Stimulated activated naive CD4-positive, alpha-beta T cell treated with Interleukin-2 at 50 U/mL for 16 hours (primary cell): ENCODE measurements around the gene RIT2.
"Not testable (repeated sequence)": the region's sequence is repeated elsewhere in the genome, so short reads cannot be mapped to it uniquely, and the experiment has no call there.

ENCODE experiments used
- DNase-seq: peaks from one replicate; lab custom pipeline; 2025; lab: John Stamatoyannopoulos, UW

Gene RIT2

GRCh38 chr18:42838546-42839145 lies 276.8 kb downstream of the RIT2 start:
- DNase-seq = no peak

- DNase-seq = no peak
Measured at GRCh38 chr18:42830936-42831335, 284.5 kb downstream of the RIT2 start.

DNA sequence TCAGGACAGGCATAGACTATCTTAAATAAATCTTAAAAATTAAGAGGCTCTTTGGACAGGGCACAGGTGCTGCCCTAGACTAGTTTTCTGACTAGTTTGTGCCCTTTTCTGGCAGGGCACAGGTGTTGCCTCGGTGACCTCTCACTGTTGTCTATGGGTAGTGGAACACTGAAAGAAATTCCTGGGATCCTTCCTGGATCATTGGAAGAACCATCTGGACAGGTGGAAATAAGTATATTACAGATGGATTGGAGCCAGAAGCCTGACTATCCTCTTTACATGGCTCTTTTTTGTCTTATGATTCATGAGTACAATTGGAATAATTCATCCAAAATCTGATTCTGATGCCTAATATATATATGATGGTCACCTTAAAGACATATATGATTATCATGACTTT lies 286.6 kb downstream of the RIT2 start:
- DNase-seq = no peak

GRCh38 chr18:42824178-42824577 lies 291.3 kb downstream of the RIT2 start:
- DNase-seq = no peak

DNA sequence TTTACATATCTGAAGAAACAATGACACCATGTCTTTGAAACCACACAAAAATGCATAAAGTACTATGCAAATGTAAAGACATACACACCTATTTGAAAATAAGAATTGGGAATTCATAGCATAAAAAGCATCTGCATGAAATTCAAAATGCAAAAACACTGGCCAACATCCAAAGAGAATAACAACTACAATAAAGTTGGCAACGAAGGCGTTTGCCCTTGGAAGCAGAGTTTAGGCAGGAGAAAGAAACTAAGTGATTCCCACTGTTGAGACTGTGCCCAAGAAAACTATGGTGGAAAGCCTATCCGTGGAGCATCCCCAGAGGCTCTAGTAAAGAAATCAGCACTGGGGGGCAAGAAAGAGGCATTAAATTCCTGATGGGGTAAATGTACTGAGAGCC lies 292.8 kb downstream of the RIT2 start:
- DNase-seq = no peak

DNA sequence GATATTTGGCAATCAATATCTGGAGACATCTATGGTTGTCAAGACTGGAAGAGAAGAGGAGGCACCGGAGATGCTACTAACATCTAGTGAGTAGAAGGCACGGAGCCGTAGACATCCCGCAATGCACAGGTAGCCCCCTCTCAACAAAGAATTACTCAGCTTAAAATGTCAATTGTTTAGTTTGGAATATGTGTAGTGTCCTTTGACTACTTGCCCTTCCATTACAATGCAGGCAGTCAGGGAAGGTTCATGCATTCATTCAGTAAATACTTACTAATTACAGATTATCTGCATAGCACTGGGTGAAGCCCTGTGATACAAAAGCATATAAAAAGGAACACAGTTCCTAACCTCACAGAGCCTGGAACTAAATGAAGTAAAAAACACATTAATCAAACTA lies 294.0 kb downstream of the RIT2 start:
- no peak for DNase-seq

DNA sequence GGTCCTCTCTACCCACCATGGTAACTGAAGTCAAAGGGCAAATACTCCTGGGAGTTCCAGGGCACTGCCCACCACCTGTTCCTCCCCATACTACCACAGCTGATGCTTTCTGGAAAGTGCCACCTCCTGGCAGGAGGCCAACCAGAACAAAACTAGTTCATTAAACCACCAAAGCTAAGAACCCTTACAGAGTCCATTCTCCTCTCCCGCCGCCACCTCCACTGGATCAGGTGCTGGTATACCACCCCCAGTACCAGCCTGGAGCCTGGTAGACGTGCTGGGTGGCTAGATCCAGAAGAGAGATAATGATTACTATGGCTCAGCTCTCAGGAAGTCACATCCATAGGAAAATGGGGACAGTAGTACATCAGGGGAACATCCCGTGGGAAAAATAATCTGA lies 300.9 kb downstream of the RIT2 start:
- DNase-seq = no peak

- DNase-seq = no peak
Measured at GRCh38 chr18:42814184-42814583, 301.3 kb downstream of the RIT2 start.

- no peak for DNase-seq
Measured at GRCh38 chr18:42813570-42813969, 301.9 kb downstream of the RIT2 start.

DNA sequence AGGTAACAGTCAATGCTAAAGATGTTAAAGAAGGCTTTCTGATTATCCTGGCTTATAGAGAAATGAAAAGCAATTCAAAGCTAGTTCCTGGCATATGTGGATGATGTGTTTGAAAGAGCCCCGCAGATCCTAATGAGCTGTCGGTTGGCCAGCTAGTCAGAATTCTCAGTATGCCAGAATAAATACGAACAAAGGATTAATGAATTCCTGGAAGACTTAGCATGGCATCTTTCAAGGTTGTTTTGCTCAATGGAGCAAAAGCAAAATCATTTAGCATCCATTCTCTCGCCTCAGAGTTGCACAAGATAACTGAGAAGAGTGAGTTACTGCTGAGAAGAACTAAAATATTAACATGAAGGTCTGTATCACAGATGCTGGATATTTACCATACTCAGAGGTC lies 307.6 kb downstream of the RIT2 start:
- DNase-seq = no peak

- no peak for DNase-seq
Measured at GRCh38 chr18:42801706-42802105, 313.8 kb downstream of the RIT2 start.

GRCh38 chr18:42798606-42799170 lies 316.8 kb downstream of the RIT2 start:
- no peak for DNase-seq

- DNase-seq = not testable (repeated sequence)
Measured at GRCh38 chr18:42795213-42795789, 320.2 kb downstream of the RIT2 start.

DNA sequence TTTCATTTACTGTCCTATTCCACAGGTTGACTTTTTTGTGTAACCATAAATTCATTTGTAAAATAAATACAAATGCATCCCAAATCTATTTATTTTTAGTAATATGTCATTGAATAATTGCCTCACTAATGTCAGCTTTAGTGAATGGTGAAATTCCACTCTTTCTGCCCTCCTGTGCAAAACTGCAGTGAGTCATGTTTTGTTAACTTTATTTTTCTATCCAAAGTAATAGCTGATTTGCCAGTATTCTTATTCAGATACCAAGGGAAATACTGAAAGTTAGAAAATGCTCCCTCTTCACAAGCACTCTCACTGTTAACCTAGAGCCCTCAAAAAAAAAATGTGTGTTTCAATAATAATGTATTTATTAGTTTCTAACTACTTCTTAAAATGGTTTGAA lies 322.8 kb downstream of the RIT2 start:
- no peak for DNase-seq

GRCh38 chr18:42784632-42785031 lies 330.9 kb downstream of the RIT2 start:
- DNase-seq = no peak

- no peak for DNase-seq
Measured at GRCh38 chr18:42782929-42783328, 332.6 kb downstream of the RIT2 start.

GRCh38 chr18:42781298-42781815 lies 334.1 kb downstream of the RIT2 start:
- DNase-seq = no peak

DNA sequence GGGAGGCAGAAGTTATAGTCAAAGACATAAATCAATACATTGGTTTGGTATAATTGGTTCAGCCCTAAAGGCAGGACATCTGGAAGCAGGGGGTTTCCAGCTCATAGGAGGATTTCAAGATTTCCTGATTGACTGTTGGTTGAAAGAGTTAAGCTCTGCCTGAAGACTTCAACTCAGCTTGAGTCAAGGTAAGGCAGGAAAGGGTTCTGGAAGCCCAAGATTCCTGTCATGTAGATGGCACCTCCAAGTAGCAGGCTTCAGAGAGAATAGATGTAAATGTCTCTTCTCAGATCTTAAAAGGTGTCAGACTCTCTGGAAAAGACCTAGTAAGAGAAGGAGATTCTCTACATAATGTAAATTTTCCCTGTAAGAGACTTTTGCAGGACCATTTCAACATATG lies 335.3 kb downstream of the RIT2 start:
- no peak for DNase-seq

DNA sequence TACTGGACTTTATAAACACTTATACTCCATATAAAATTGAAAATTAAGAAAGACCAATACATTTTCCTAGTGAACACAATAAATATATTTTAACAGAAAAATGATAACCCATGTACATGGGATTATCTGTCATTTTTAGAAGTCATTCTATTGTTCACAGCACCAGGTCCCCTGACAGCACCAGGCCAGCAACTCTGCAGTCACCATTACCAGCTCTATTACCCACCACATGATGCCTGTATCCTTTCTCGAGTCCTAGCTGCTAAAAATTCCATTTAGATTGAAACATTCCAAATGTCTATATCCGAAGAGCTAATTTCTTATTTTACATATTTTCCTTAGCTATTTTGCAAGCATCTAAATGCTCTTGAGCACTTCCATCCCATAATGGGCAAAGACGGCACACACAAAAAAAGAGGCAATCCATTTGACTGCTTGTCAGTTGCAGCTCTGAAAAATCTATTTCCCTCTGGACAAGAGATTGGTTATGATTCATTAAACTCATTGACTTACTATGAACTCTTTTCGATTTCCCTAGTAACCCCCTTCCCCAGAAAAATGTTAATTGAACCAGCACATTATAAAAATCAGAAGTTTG lies 336.9 kb downstream of the RIT2 start:
- no peak for DNase-seq

DNA sequence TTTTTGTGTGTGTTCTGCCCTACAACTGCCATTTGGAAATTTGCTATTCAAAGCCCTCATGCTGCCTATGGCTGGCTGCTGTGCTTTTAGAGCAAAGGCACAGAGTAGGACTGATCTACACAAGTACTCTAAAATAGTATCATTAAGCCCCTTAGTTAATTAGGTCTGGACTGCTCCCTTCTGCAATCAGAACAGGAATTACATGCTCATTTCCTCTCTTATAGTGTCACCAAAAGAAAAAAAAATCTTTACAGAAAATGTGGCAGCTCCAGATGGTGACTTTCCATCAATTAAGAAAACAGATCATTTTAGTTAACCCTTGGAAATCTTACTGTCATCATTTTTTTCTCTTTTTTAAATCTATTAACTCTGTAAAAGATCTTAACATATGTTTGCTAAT lies 337.5 kb downstream of the RIT2 start:
- DNase-seq = no peak

DNA sequence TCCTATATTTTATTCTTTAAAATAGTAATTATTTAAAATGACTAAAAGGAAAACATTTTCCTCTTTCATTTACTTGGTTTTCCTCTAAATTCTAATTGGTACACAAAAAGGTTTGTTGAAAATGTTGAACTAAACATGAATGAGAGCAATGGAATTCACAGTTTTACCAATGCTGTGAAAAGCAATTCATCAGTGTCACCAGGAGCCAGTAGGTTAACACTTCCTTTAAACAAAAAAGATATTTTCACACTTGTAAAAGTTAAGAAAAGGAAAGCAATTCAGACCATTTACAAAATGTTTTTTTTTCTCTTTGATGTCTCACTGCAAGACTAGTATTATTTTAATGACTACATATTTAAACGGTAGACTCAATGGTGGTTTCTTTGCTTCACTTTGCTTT lies 341.6 kb downstream of the RIT2 start:
- no peak for DNase-seq

GRCh38 chr18:42771936-42772335 lies 343.5 kb downstream of the RIT2 start:
- DNase-seq = no peak

- no peak for DNase-seq
Measured at GRCh38 chr18:42765302-42765701, 350.2 kb downstream of the RIT2 start.
